ENCODE data around the gene ETV7.

ETV7 gene

DNA sequence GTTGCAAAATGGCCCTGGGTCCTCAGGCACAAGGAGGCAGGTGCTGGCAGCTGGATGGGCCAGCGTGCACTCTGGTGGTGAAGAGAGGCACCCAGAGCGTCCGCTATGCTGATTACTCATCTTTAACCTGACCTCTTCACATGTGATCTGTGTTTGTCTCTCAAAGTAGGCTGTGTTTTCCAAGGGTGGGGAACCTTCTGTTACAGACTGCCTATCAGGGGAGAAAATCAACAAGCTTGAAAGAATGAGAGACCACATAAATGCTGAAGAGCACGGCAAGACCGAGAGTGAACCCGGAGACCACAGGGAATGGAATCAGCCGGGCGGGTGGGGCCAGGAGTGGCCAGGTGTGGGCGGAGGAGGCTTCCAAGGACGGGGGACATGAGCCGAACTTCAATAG, 67.0 kb downstream of the ETV7 start:
- TF ChIP-seq EZH2phosphoT487 (IDR thresholded peaks at IDR 0.05; ENCODE audit: borderline replicate concordance) = no peak
- TF ChIP-seq, protein P1, sequence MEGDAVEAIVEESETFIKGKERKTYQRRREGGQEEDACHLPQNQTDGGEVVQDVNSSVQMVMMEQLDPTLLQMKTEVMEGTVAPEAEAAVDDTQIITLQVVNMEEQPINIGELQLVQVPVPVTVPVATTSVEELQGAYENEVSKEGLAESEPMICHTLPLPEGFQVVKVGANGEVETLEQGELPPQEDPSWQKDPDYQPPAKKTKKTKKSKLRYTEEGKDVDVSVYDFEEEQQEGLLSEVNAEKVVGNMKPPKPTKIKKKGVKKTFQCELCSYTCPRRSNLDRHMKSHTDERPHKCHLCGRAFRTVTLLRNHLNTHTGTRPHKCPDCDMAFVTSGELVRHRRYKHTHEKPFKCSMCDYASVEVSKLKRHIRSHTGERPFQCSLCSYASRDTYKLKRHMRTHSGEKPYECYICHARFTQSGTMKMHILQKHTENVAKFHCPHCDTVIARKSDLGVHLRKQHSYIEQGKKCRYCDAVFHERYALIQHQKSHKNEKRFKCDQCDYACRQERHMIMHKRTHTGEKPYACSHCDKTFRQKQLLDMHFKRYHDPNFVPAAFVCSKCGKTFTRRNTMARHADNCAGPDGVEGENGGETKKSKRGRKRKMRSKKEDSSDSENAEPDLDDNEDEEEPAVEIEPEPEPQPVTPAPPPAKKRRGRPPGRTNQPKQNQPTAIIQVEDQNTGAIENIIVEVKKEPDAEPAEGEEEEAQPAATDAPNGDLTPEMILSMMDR (conservative IDR thresholded peaks at IDR 0.05; ENCODE audit: low read length) = no peak
- H3F3A ChIP-seq (ENCODE audit: low read depth) = no peaks in the 10 kb centered on the region
- no peaks in the 10 kb centered on the region for H3K9me3 ChIP-seq (ENCODE audit: insufficient read depth, low read depth, low read length)
- H3K9ac ChIP-seq (ENCODE audit: low read depth, low read length, poor library complexity, severe bottlenecking) = no peak overlapping the region
- H3K27me3 ChIP-seq (ENCODE audit: insufficient read depth, low read length, poor library complexity, severe bottlenecking) = no peaks in the 10 kb centered on the region
- no peak overlapping the region for H3K4me3 ChIP-seq (ENCODE audit: low read length, poor library complexity, severe bottlenecking)
- H3K79me2 ChIP-seq (ENCODE audit: insufficient read depth, low read length) = no peaks in the 10 kb centered on the region
- H3K36me3 ChIP-seq (ENCODE audit: insufficient read depth, low read length) = no peaks in the 10 kb centered on the region
- H3K9me2 ChIP-seq (replicated peaks; ENCODE audit: low read depth, low read length) = no peaks in the 10 kb centered on the region
- no peak overlapping the region for H3K4me2 ChIP-seq (ENCODE audit: low read depth, low read length, poor library complexity, severe bottlenecking)
- no peaks in the 10 kb centered on the region for H4K20me1 ChIP-seq (ENCODE audit: insufficient read depth, low read length, poor library complexity, severe bottlenecking)
- H3K4me1 ChIP-seq (ENCODE audit: insufficient read depth, low read length, poor library complexity, severe bottlenecking) = no peaks in the 10 kb centered on the region
- no peak overlapping the region for H2AFZ ChIP-seq (ENCODE audit: low read length)

- Histone ChIP-seq H3K79me2 (ENCODE audit: insufficient read depth, low read length) (no peaks in the 10 kb centered on the region), H3K9me3 (ENCODE audit: insufficient read depth, low read depth, low read length) (no peaks in the 10 kb centered on the region), H3K9ac (ENCODE audit: low read depth, low read length, poor library complexity, severe bottlenecking) (no peak overlapping the region), H3K36me3 (ENCODE audit: insufficient read depth, low read length) (no peaks in the 10 kb centered on the region), H3K27me3 (ENCODE audit: insufficient read depth, low read length, poor library complexity, severe bottlenecking) (no peaks in the 10 kb centered on the region), H3K4me3 (ENCODE audit: low read length, poor library complexity, severe bottlenecking) (no peak overlapping the region), H3K4me2 (ENCODE audit: low read depth, low read length, poor library complexity, severe bottlenecking) (no peak overlapping the region), H3F3A (ENCODE audit: low read depth) (no peaks in the 10 kb centered on the region), H2AFZ (ENCODE audit: low read length) (no peak overlapping the region), H3K4me1 (ENCODE audit: insufficient read depth, low read length, poor library complexity, severe bottlenecking) (no peaks in the 10 kb centered on the region), H3K9me2 (replicated peaks; ENCODE audit: low read depth, low read length) (no peaks in the 10 kb centered on the region), H4K20me1 (ENCODE audit: insufficient read depth, low read length, poor library complexity, severe bottlenecking) (no peaks in the 10 kb centered on the region)
- TF ChIP-seq, protein P1 (conservative IDR thresholded peaks at IDR 0.05; ENCODE audit: low read length) = no peak
- no peak for TF ChIP-seq EZH2phosphoT487 (IDR thresholded peaks at IDR 0.05; ENCODE audit: borderline replicate concordance)
Measured at GRCh38 chr6:36319821-36320220, 67.6 kb downstream of the ETV7 start.

GRCh38 chr6:36319436-36319762, 68.1 kb downstream of the ETV7 start:
- no peaks in the 10 kb centered on the region for H3K27me3 ChIP-seq (ENCODE audit: insufficient read depth, low read length, poor library complexity, severe bottlenecking)
- H3F3A ChIP-seq (ENCODE audit: low read depth) = no peaks in the 10 kb centered on the region
- H4K20me1 ChIP-seq (ENCODE audit: insufficient read depth, low read length, poor library complexity, severe bottlenecking) = no peaks in the 10 kb centered on the region
- H2AFZ ChIP-seq (ENCODE audit: low read length) = no peak overlapping the region
- H3K4me3 ChIP-seq (ENCODE audit: low read length, poor library complexity, severe bottlenecking) = no peak overlapping the region
- TF ChIP-seq EZH2phosphoT487 (IDR thresholded peaks at IDR 0.05; ENCODE audit: borderline replicate concordance) = no peak
- H3K79me2 ChIP-seq (ENCODE audit: insufficient read depth, low read length) = no peaks in the 10 kb centered on the region
- no peaks in the 10 kb centered on the region for H3K9me2 ChIP-seq (replicated peaks; ENCODE audit: low read depth, low read length)
- no peak overlapping the region for H3K4me2 ChIP-seq (ENCODE audit: low read depth, low read length, poor library complexity, severe bottlenecking)
- no peaks in the 10 kb centered on the region for H3K9me3 ChIP-seq (ENCODE audit: insufficient read depth, low read depth, low read length)
- H3K9ac ChIP-seq (ENCODE audit: low read depth, low read length, poor library complexity, severe bottlenecking) = no peak overlapping the region
- no peaks in the 10 kb centered on the region for H3K4me1 ChIP-seq (ENCODE audit: insufficient read depth, low read length, poor library complexity, severe bottlenecking)
- H3K36me3 ChIP-seq (ENCODE audit: insufficient read depth, low read length) = no peaks in the 10 kb centered on the region

DNA sequence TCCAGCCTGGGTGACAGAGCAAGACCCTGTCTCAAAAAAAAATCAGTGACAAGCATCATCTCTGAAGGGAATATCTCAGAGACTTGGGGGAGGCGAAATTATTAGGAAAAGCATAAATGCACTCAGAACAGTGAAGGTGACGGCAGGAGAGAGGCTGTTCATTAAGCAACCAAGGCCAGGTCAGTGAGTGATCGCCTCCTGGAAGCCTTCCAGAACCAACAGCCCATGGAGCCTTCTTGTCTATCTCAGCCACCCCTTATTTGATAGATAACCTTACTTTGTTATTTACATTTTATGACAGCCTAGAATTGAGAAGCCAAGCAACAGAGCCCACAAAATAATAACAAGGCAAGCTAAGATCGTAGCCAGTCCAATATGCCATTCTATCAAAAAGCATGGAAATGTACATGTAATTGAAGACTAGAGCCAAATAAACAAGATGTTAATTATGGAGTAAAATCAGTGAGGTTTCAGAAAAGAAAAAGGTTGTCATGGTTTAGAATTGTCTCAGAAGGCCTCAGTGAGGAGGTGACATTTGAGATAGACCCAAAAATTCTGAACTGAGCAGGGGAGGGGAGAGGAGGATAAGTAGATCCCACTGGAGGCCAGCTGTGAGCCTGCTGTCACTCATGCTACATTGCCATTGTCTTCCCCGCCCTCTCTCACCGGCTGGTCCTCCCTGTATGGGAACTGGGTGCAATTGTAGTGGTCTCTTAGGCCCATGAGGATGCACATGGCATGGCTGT, 68.6 kb downstream of the ETV7 start:
- H3K36me3 ChIP-seq (ENCODE audit: insufficient read depth, low read length) = no peaks in the 10 kb centered on the region
- no peaks in the 10 kb centered on the region for H3K4me1 ChIP-seq (ENCODE audit: insufficient read depth, low read length, poor library complexity, severe bottlenecking)
- no peak overlapping the region for H3K9ac ChIP-seq (ENCODE audit: low read depth, low read length, poor library complexity, severe bottlenecking)
- no peaks in the 10 kb centered on the region for H3K9me2 ChIP-seq (replicated peaks; ENCODE audit: low read depth, low read length)
- H2AFZ ChIP-seq (ENCODE audit: low read length) = no peak overlapping the region
- H3K4me3 ChIP-seq (ENCODE audit: low read length, poor library complexity, severe bottlenecking) = no peak overlapping the region
- no peaks in the 10 kb centered on the region for H3K9me3 ChIP-seq (ENCODE audit: insufficient read depth, low read depth, low read length)
- no peaks in the 10 kb centered on the region for H3K27me3 ChIP-seq (ENCODE audit: insufficient read depth, low read length, poor library complexity, severe bottlenecking)
- TF ChIP-seq, protein P1 (conservative IDR thresholded peaks at IDR 0.05; ENCODE audit: low read length) = no peak
- TF ChIP-seq EZH2phosphoT487 (IDR thresholded peaks at IDR 0.05; ENCODE audit: borderline replicate concordance) = no peak
- H3K4me2 ChIP-seq (ENCODE audit: low read depth, low read length, poor library complexity, severe bottlenecking) = no peak overlapping the region
- H3F3A ChIP-seq (ENCODE audit: low read depth) = no peaks in the 10 kb centered on the region
- no peaks in the 10 kb centered on the region for H4K20me1 ChIP-seq (ENCODE audit: insufficient read depth, low read length, poor library complexity, severe bottlenecking)
- no peaks in the 10 kb centered on the region for H3K79me2 ChIP-seq (ENCODE audit: insufficient read depth, low read length)

Measured in Loucy (cell line).